Stimulated activated CD8-positive, alpha-beta memory T cell treated with anti-CD3 and anti-CD28 coated beads, Interleukin-15, amount 100 ng/mL, for 48 hours (primary cell): ENCODE data around the gene TM9SF2.
A peak's percentile ranks its signal among the peaks of the same experiment; 100 is the strongest.

Experiments
- DNase-seq, 2 donors: peaks; one replicate each; pipeline ENCODE4 v3.0.0-alpha.2; 2020; ENCODE audit warnings: low read depth in 2 of 2

Gene TM9SF2

GRCh38 chr13:99577934-99578917 lies 77.0 kb downstream of the TM9SF2 start:
- no peak for DNase-seq

GRCh38 chr13:99580500-99581268 lies 79.4 kb downstream of the TM9SF2 start:
- no peak for DNase-seq

GRCh38 chr13:99582511-99582910 lies 81.2 kb downstream of the TM9SF2 start:
- DNase-seq = no peak

- DNase-seq = no peak
These were observed 84.3 kb downstream of the TM9SF2 start for GRCh38 chr13:99585609-99586008.

- no peak for DNase-seq
These were observed 85.7 kb downstream of the TM9SF2 start for GRCh38 chr13:99587021-99587420.

GRCh38 chr13:99587893-99588606 lies 86.8 kb downstream of the TM9SF2 start:
- no peak for DNase-seq

GRCh38 chr13:99589575-99589974 lies 88.3 kb downstream of the TM9SF2 start:
- DNase-seq = no peak

- no peak for DNase-seq
These were observed 89.3 kb downstream of the TM9SF2 start for GRCh38 chr13:99590519-99591011.

- no peak for DNase-seq
These were observed 94.9 kb downstream of the TM9SF2 start for GRCh38 chr13:99596180-99596579.

- no peak for DNase-seq
These were observed 99.0 kb downstream of the TM9SF2 start for GRCh38 chr13:99600318-99600717.

- no peak for DNase-seq
These were observed 100.3 kb downstream of the TM9SF2 start for GRCh38 chr13:99601535-99601934.

GRCh38 chr13:99604636-99605035 lies 103.4 kb downstream of the TM9SF2 start:
- no peak for DNase-seq

GRCh38 chr13:99605420-99606323 lies 104.4 kb downstream of the TM9SF2 start:
- peak in 1 of 2 donors; percentile 19 for DNase-seq

GRCh38 chr13:99606324-99607066 lies 105.2 kb downstream of the TM9SF2 start, which contains the start of gene CLYBL:
Gene CLYBL (plus strand): TSS chr13:99606690.
- DNase-seq = peak; percentile 77 to 78

- no peak for DNase-seq
These were observed 107.1 kb downstream of the TM9SF2 start for GRCh38 chr13:99608345-99608744.

- DNase-seq = no peak
These were observed 109.5 kb downstream of the TM9SF2 start for GRCh38 chr13:99610702-99611289.
